ENCODE data around the gene LRIT2. TPM values are rescaled to one million over a fixed set of nuclear protein-coding genes. Genes with fewer than 3 reads are reported as not detected.

LRIT2 gene
- total RNA-seq: not detected

DNA sequence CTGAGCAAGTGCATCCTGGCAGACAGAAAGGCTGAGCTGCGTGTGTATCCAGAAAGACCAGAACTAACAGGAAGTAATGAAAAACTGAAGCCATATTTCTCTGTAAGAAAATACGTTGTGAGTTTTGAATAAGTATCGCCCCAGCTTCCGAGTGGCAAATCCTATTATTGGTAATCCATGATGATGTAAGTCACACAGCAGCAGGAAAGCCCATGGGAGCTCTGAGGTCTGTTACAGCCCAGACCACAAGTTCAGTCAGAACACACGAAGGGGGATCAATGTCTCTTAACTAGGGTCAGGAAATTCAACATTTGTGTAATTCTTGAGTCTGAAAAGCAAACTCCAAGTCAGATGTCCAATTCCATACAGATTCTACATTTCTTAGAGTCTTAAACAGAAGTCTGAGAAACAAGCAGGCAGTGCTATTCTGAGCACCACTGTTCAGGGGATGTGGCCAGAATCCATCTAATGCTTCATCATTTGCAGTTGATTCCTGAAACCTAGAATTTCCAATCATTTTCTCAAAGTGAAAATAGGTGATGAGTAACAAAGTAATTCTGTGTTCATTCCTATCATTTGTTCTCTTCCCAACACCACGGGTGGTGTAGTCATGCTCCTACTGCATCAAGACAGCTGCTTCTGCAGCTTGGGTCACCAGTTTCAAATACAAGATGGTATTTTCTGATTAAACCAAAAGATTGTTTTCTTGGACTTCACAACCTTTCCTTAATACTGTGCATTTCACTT, at the start of gene LRIT2:
Gene LRIT2, minus strand, starts transcription at position 118 of the 747 bp plus-strand sequence. Its CDS starts 24 bp downstream, at position 94.
- no peak for DNase-seq (ENCODE audit: low spot score in 2 of 2)
- Histone ChIP-seq H3K36me3 (no peaks in the 10 kb centered on the region), H3K27me3 (no peaks in the 10 kb centered on the region), H3K4me1 (no peaks in the 10 kb centered on the region), H3K27ac (no peak within 1 kb of the TSS), H3K9me3 (no peaks in the 10 kb centered on the region), H3K4me3 (no peak within 1 kb of the TSS)
- intact Hi-C loops (cut with DNase I; ENCODE audit: low total_unique reads): no loop called here
- no peak for TF ChIP-seq POLR2A (IDR thresholded peaks at IDR 0.05)
- no peak for TF ChIP-seq POLR2AphosphoS5 (IDR thresholded peaks at IDR 0.05)
- no peak for TF ChIP-seq CTCF (IDR thresholded peaks at IDR 0.05)

DNA sequence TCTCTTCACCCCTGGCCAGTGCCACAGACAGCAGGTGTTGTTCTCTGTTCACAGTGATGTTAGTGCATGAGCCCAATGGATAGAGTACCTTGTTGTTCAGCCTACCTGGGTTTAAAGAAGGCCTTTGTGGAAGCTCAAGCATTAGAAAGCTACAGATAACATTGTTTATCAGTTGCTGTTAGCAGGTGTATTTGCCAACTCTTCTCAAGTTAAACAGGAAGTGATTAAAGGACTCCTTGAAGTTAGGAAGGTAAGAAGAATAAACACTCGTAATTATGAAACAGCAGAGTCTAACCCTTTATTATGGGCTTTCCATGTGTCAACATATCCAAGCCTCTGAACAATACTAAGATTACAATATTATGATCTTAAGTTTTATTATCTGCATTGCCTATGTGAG, 45.4 kb upstream of the LRIT2 start:
- intact Hi-C loops (cut with DNase I; ENCODE audit: low total_unique reads): no loop called here
- Histone ChIP-seq H3K36me3 (no peaks in the 10 kb centered on the region), H3K9me3 (no peaks in the 10 kb centered on the region), H3K27me3 (no peaks in the 10 kb centered on the region), H3K4me1 (no peaks in the 10 kb centered on the region), H3K27ac (no peak overlapping the region), H3K4me3 (no peak overlapping the region)
- no peak for DNase-seq (ENCODE audit: low spot score in 2 of 2)
- TF ChIP-seq CTCF (IDR thresholded peaks at IDR 0.05): no peak
- TF ChIP-seq POLR2A (IDR thresholded peaks at IDR 0.05): no peak
- TF ChIP-seq POLR2AphosphoS5 (IDR thresholded peaks at IDR 0.05): no peak

DNA sequence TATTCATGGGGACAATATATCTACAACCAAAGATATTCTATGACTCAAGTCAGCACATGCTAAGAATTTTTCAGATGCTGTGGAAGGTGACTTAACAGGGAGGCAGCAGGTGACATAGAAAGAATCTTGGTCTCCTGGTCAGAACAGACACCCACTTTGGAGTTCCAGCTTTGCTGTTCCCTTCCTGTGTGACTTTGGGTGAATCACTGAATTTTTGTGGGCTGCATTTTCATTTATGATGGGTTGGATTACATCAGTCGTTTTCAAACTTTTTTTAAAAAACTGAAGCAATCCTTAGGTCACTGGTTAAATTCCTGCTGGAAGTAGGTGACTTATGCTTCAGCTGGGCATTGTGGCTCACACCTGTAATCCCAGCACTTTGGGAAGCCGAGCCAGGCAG, 44.4 kb upstream of the LRIT2 start:
- intact Hi-C loops (cut with DNase I; ENCODE audit: low total_unique reads): no loop called here
- TF ChIP-seq POLR2AphosphoS5 (IDR thresholded peaks at IDR 0.05) (no peak), POLR2A (IDR thresholded peaks at IDR 0.05) (no peak), CTCF (IDR thresholded peaks at IDR 0.05) (no peak)
- H3K27me3 ChIP-seq: no peaks in the 10 kb centered on the region
- no peak overlapping the region for H3K27ac ChIP-seq
- DNase-seq (ENCODE audit: low spot score in 2 of 2): no peak
- no peaks in the 10 kb centered on the region for H3K36me3 ChIP-seq
- H3K4me1 ChIP-seq: no peaks in the 10 kb centered on the region
- H3K4me3 ChIP-seq: no peak overlapping the region
- H3K9me3 ChIP-seq: no peaks in the 10 kb centered on the region

DNA sequence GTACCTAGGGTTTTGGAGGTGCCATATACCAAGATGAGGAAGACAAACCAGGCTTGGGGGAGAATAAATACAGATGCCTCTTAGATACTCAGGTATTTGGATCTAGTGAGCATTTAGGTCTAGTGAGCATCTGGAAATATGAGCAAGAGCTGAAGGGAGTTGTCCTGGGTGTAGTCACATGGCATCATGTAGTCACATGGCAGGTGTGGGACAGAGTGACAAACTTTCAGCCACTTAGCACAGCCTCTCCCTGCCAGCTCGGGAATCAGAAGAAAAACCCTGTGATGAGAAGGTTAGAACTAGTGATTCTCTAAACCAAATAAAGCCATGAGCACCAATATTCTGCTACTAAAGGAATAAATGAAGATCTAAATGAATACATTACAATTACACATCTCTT, 43.8 kb upstream of the LRIT2 start:
- Histone ChIP-seq H3K9me3 (no peaks in the 10 kb centered on the region), H3K4me1 (no peaks in the 10 kb centered on the region), H3K36me3 (no peaks in the 10 kb centered on the region), H3K27me3 (no peaks in the 10 kb centered on the region), H3K27ac (no peak overlapping the region), H3K4me3 (no peak overlapping the region)
- TF ChIP-seq CTCF (IDR thresholded peaks at IDR 0.05) (no peak), POLR2A (IDR thresholded peaks at IDR 0.05) (no peak), POLR2AphosphoS5 (IDR thresholded peaks at IDR 0.05) (no peak)
- intact Hi-C loops (cut with DNase I; ENCODE audit: low total_unique reads): no loop called here
- DNase-seq (ENCODE audit: low spot score in 2 of 2): no peak

- DNase-seq (ENCODE audit: low spot score in 2 of 2): no peak
- no peak for TF ChIP-seq POLR2AphosphoS5 (IDR thresholded peaks at IDR 0.05)
- TF ChIP-seq POLR2A (IDR thresholded peaks at IDR 0.05): no peak
- no peak for TF ChIP-seq CTCF (IDR thresholded peaks at IDR 0.05)
- intact Hi-C loops (cut with DNase I; ENCODE audit: low total_unique reads): no loop called here
- Histone ChIP-seq H3K4me1 (no peaks in the 10 kb centered on the region), H3K36me3 (no peaks in the 10 kb centered on the region), H3K4me3 (no peak overlapping the region), H3K9me3 (no peaks in the 10 kb centered on the region), H3K27ac (no peak overlapping the region), H3K27me3 (no peaks in the 10 kb centered on the region)
Observed at GRCh38 chr10:84267503-84268126, 42.3 kb upstream of the LRIT2 start.
